OCI-M1 (cell line): ENCODE measurements around the gene KIF6.

Experiments
- DNase-seq: peaks from one replicate; lab custom pipeline; 2025; lab: John Stamatoyannopoulos, UW

Gene KIF6

DNA sequence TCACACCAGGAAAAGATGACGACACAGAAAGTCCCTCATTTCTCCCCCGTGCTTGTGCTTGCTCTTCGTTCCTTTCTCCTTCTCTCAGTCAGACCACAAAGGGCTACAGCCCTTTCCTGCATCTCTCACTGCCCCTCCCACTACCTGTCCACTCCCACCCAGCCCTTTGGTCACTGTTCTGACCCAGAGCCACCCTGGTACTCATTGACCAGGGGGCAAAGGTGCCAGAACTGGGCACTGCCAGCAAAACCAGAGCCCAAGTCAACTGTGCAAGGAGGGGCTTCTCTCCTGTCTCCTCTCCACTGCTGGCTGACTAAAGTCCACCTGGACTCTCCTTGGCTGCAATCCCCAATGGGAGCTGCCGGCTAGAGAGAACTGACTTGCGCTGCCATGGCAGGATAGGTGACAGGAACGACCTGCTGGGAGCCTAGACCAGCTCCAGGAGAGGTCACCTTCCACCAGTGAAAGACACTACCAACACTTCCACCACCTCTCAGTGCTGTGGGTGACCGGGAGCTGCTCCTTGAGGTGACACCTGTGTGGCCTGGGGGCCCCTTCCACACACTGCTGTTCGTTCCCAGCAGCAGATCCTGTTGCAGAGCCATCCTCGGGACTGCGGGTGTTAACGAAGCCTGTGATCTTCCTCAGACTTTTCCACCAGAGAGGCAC lies 443.8 kb downstream of the KIF6 start:
- no peak for DNase-seq

DNA sequence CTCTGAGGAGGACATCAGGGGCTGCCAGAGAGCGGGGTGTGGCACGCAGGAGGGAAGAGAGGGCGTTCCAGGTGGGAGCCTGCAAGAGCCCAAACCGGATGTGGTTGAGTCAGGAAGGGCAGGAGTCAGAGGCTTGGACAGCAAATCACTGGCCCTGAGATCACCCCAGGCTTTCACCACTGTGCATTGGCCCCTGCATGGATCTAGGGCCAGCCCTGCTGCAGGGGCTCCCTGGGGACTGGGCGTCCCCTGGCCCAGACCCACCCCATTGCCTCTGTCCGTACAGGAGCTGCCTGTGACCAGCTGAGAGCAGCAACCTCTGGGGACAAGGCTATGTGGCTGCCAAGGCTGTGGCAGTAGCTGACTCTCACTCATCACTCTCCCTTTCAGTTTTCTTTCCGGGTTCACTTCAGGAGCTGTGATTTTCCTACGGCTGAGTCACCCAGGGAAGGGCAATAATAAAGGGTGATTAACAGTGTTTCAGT lies 444.9 kb downstream of the KIF6 start:
- no peak for DNase-seq
